ENCODE measurements around the gene LBHD2.

The LBHD2 gene

GRCh38 chr14:103132381-103133209 is 48.6 kb downstream of the LBHD2 start:
- DNase-seq (ENCODE audit: low read depth, low spot score) = no peak

DNA sequence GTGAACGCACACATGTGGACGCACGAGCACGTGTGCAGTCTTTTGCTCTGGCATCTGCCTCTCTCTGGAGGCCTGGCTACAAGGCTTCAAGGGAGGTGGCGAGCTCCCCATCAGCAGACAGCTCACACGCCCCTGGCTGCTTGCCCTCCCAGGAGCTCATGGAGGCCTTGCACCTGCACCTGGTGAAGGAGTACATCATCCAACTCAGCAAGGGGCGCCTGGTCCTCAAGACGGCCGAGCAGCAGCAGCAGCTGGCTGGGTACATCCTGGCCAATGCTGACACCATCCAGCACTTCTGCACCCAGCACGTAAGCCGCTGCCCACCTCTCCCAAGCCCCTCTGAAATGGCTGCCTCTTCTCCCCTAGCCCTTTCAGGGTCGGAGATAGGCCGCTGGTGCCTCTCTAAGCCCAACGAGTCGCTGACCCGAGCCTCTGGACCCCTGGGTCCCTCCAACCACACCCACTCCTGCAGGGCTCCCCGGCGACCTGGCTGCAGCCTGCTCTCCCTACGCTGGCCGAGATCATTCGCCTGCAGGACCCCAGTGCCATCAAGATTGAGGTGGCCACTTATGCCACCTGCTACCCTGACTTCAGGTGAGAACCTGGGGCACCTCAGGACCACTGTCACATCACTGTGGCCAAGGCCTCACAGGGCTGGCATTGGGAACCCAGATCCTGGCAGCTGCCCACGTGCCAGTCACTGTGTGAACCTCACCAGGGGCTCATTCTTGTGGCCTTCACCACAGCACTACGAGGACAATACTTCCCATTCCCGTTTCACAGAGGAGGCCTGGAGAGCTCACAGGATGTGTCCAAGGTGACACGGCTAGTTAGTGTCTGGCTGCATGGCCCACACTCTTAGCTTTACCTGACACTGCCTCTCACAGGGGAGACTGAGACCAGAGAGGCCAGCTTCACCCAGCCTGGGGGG is 49.5 kb downstream of the LBHD2 start:
- no peak for DNase-seq (ENCODE audit: low read depth, low spot score)

- DNase-seq (ENCODE audit: low read depth, low spot score) = no peak
Observed at GRCh38 chr14:103134405-103134804, 50.4 kb downstream of the LBHD2 start.

- DNase-seq (ENCODE audit: low read depth, low spot score) = no peak
Observed at GRCh38 chr14:103134919-103135318, 50.9 kb downstream of the LBHD2 start.

GRCh38 chr14:103135333-103136260 is 51.6 kb downstream of the LBHD2 start:
- no peak for DNase-seq (ENCODE audit: low read depth, low spot score)

- no peak for DNase-seq (ENCODE audit: low read depth, low spot score)
Observed at GRCh38 chr14:103136388-103137271, 52.6 kb downstream of the LBHD2 start.

DNA sequence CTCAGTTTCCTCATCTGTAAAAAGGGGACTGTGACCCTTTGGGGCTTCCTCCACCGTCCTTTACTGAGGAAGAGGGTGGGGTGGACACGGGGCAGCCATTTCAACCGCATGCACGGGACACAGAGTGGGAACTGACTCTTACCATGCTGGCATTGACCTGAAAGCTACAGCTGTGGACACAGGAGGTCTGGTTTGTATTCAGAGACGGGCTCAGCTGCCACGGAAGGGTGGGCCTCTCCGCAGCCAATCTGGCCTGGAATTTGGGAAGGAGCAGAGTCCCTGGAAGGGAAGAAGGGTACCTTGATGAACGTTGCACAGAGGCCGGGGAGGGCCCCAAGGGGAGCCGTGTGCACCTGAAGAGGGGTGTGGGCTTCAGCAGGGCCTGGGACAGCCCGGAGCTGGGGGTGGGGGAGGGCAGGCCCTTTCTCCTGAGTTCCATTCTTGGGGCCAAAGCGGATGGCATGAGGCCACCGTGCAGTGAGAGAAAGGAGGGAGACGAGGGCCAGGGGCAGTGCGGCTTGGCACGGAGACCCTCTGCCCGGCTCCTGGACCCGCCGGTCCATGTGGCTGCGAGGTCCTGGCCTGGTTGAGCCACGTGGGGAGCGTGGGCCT is 53.8 kb downstream of the LBHD2 start:
- DNase-seq (ENCODE audit: low read depth, low spot score) = no peak

GRCh38 chr14:103138301-103139131 is 54.5 kb downstream of the LBHD2 start:
- no peak for DNase-seq (ENCODE audit: low read depth, low spot score)

- no peak for DNase-seq (ENCODE audit: low read depth, low spot score)
Observed at GRCh38 chr14:103139132-103140025, 55.4 kb downstream of the LBHD2 start.

All from activated naive CD8-positive, alpha-beta T cell treated with anti-CD3 and anti-CD28 coated beads, Interleukin-2, amount 50 U/mL, for 16 hours (primary cell).